ENCODE results near the gene USB1. TPM values are rescaled to one million over a fixed set of nuclear protein-coding genes. Genes with fewer than 3 reads are reported as not detected.

Gene USB1
- total and polyA plus RNA-seq, 5 donors: 24.5 to 35.3 (median 29.1) TPM

GRCh38 chr16:57985204-57986181, 15.7 kb upstream of the USB1 start:
- 15% methylated on average over 62 of the region's 62 CpGs for WGBS
- H3K27me3 ChIP-seq (ENCODE audit: control insufficient read depth, insufficient read depth): no peaks in the 10 kb centered on the region
- H3K4me3 ChIP-seq (ENCODE audit: low read length): peak overlapping the region; percentile 36
- H3K27ac ChIP-seq (ENCODE audit: low read length): no peak overlapping the region
- DNase-seq (peak in 2 of 3 donors; percentile 65 to 72), ATAC-seq (peak; percentile 62 to 70)
- no peaks in the 10 kb centered on the region for H3K9me3 ChIP-seq (ENCODE audit: control insufficient read depth, low read length)
- intact Hi-C loops (cut with DNase I): no loop called here
- H3K4me1 ChIP-seq (ENCODE audit: control insufficient read depth, insufficient read depth, low read length): no peaks in the 10 kb centered on the region

GRCh38 chr16:57986196-57986595, 15.0 kb upstream of the USB1 start:
- intact Hi-C loops (cut with DNase I): no loop called here

DNA sequence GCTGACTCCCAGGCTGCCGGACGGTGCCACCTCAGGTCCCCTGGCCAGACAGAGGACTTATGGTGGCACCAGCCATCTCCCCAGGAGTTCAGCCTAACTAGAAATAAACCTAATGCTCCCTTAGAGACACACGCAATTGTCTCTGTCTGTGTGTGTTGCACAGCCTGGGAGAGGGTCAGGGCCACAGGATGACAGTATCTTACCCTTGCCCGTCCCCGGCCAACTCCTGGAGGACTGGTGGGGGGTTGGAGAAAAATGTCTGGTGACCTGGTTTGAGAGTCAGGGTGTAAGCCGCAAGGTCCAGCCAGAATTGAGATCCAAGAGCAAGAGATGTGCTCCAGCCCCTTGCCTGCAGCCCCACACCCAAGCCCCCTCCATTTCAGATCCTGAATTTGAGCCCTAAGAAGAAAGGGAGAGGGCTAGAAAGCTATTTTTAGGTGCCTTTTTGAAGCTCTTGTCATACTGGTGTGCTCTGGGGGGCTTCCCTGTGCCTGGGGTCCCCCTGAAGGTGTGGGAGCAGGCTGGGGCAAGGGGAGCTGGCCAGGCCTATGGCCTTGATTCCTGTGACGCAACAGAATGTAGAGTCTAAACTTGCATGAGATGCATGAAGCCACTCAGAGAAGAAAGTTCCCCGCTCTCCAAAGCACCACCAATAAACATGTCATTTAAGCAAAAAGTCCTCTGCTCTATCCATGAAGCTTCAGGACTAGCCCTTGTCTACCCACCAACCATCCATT, 13.6 kb upstream of the USB1 start:
- WGBS: 98% methylated on average over 8 of the region's 8 CpGs
- no peak for ATAC-seq

More at GRCh38 chr16:57986196-57986595, 15.0 kb upstream of the USB1 start:
- no peak for ATAC-seq
- H3K4me3 ChIP-seq (ENCODE audit: low read length): no peak overlapping the region
- H3K9me3 ChIP-seq (ENCODE audit: control insufficient read depth, low read length): no peaks in the 10 kb centered on the region
- 67% methylated on average over 9 of the region's 9 CpGs for WGBS
- H3K4me1 ChIP-seq (ENCODE audit: control insufficient read depth, insufficient read depth, low read length): no peaks in the 10 kb centered on the region
- no peak for DNase-seq
- no peaks in the 10 kb centered on the region for H3K27me3 ChIP-seq (ENCODE audit: control insufficient read depth, insufficient read depth)
- H3K27ac ChIP-seq (ENCODE audit: low read length): no peak overlapping the region

DNA sequence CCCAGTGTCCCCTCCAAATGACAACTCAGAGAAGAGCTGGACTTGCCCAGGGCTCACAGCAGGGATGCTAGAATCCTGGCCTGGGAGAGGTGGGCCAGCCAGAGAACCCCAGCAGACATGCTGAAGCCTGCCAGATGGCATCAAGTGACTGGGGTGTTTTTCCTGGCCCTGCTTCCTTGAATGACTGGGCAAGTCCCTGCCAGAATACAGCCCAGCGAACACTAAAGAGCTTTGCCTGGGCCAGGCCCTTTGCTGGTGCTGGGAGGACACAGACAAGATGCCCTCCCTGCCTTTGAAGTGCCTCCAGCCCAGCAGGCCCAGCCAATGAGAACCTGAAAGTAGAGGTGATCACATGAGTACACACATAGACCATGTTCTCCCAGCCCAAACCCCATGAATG, 12.3 kb upstream of the USB1 start:
- Histone ChIP-seq H3K27me3 (ENCODE audit: control insufficient read depth, insufficient read depth) (no peaks in the 10 kb centered on the region), H3K4me1 (ENCODE audit: control insufficient read depth, insufficient read depth, low read length) (no peaks in the 10 kb centered on the region), H3K27ac (ENCODE audit: low read length) (peak overlapping the region; percentile 32), H3K9me3 (ENCODE audit: control insufficient read depth, low read length) (no peaks in the 10 kb centered on the region), H3K4me3 (ENCODE audit: low read length) (no peak overlapping the region)
- ATAC-seq (peak in 1 of 2 donors; percentile 36), DNase-seq (peak in 2 of 3 donors; percentile 55 to 76)
- intact Hi-C loops (cut with DNase I): no loop called here
- 48% methylated on average over 1 of the region's 1 CpG for WGBS

More for the DNA sequence above, 13.6 kb upstream of the USB1 start:
- no peaks in the 10 kb centered on the region for H3K9me3 ChIP-seq (ENCODE audit: control insufficient read depth, low read length)
- peak in 1 of 3 donors; percentile 23 for DNase-seq
- intact Hi-C loops (cut with DNase I): no loop called here
- no peak overlapping the region for H3K27ac ChIP-seq (ENCODE audit: low read length)
- H3K27me3 ChIP-seq (ENCODE audit: control insufficient read depth, insufficient read depth): no peaks in the 10 kb centered on the region
- no peaks in the 10 kb centered on the region for H3K4me1 ChIP-seq (ENCODE audit: control insufficient read depth, insufficient read depth, low read length)
- no peak overlapping the region for H3K4me3 ChIP-seq (ENCODE audit: low read length)

- intact Hi-C loops (cut with DNase I): loop anchor here in 2 of 4 donors (10.0 kb wide), 2 partner anchors 237 to 337 kb away; no protein-coding TSS in a partner anchor
- DNase-seq (no peak), ATAC-seq (no peak)
- no peaks in the 10 kb centered on the region for H3K9me3 ChIP-seq (ENCODE audit: control insufficient read depth, low read length)
- WGBS: 88% methylated on average over 11 of the region's 11 CpGs
- H3K4me1 ChIP-seq (ENCODE audit: control insufficient read depth, insufficient read depth, low read length): no peaks in the 10 kb centered on the region
- no peaks in the 10 kb centered on the region for H3K27me3 ChIP-seq (ENCODE audit: control insufficient read depth, insufficient read depth)
- H3K4me3 ChIP-seq (ENCODE audit: low read length): no peak overlapping the region
- H3K27ac ChIP-seq (ENCODE audit: low read length): no peak overlapping the region
Measured at GRCh38 chr16:57991551-57992059, 9.6 kb upstream of the USB1 start.

DNA sequence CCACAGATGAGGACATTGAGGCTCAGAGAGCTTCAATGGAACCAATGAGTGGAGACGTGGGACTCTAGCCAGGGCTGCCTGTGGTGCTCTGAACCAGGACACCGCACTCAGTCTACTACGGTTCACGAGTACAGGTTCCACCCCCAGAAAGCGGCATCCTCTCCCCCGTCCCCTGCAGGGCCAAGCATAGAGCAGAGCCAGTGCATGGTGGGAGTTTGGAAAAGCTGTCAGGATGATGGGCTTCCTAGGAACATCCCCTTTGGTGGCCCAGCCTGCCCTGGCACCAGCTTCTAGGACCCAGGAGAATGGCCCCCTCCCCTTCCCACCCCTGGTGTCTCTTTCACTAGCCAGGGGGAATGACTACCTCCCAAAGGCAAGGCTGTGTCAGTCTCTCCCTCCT, 9.1 kb upstream of the USB1 start:
- no peaks in the 10 kb centered on the region for H3K4me1 ChIP-seq (ENCODE audit: control insufficient read depth, insufficient read depth, low read length)
- intact Hi-C loops (cut with DNase I): loop anchor here in 2 of 4 donors (10.0 kb wide), 2 partner anchors 237 to 337 kb away; no protein-coding TSS in a partner anchor
- 91% methylated on average over 6 of the region's 6 CpGs for WGBS
- H3K9me3 ChIP-seq (ENCODE audit: control insufficient read depth, low read length): no peaks in the 10 kb centered on the region
- DNase-seq (no peak), ATAC-seq (no peak)
- H3K4me3 ChIP-seq (ENCODE audit: low read length): no peak overlapping the region
- H3K27me3 ChIP-seq (ENCODE audit: control insufficient read depth, insufficient read depth): no peaks in the 10 kb centered on the region
- H3K27ac ChIP-seq (ENCODE audit: low read length): no peak overlapping the region

GRCh38 chr16:57993438-57993837, 7.8 kb upstream of the USB1 start:
- no peak for ATAC-seq
- Histone ChIP-seq H3K27me3 (ENCODE audit: control insufficient read depth, insufficient read depth) (no peaks in the 10 kb centered on the region), H3K27ac (ENCODE audit: low read length) (no peak overlapping the region), H3K4me3 (ENCODE audit: low read length) (no peak overlapping the region), H3K4me1 (ENCODE audit: control insufficient read depth, insufficient read depth, low read length) (no peaks in the 10 kb centered on the region), H3K9me3 (ENCODE audit: control insufficient read depth, low read length) (no peaks in the 10 kb centered on the region)
- intact Hi-C loops (cut with DNase I): loop anchor here in 2 of 4 donors (10.0 kb wide), 2 partner anchors 239 to 339 kb away; no protein-coding TSS in a partner anchor
- 75% methylated on average over 8 of the region's 8 CpGs for WGBS
- no peak for DNase-seq

DNA sequence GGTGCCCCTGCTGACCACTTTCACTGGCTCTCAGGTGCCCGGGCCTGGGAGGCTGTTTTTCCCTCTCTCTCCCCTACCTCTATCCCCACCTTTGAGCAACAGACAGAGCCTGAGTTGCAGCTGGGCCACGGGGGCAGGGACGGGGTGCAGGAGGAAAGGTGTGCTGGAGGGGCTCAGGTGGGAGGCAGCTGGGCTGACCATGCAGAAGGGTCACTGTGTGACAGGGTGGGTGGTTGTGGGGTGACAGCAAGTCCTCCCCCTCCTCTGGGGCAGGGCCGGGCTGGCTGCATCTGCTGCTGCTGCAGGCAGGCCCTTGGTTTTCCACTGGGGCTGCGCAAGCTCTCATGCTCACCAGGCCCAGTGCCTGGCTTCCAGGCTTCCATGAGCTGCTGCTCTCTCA, 7.3 kb upstream of the USB1 start:
- Histone ChIP-seq H3K9me3 (ENCODE audit: control insufficient read depth, low read length) (no peaks in the 10 kb centered on the region), H3K27ac (ENCODE audit: low read length) (no peak overlapping the region), H3K4me1 (ENCODE audit: control insufficient read depth, insufficient read depth, low read length) (no peaks in the 10 kb centered on the region), H3K27me3 (ENCODE audit: control insufficient read depth, insufficient read depth) (no peaks in the 10 kb centered on the region), H3K4me3 (ENCODE audit: low read length) (no peak overlapping the region)
- ATAC-seq: no peak
- intact Hi-C loops (cut with DNase I): loop anchor here in 2 of 4 donors (10.0 kb wide), 2 partner anchors 239 to 339 kb away; no protein-coding TSS in a partner anchor
- no peak for DNase-seq
- 88% methylated on average over 5 of the region's 5 CpGs for WGBS

GRCh38 chr16:57994361-57994760, 6.8 kb upstream of the USB1 start:
- H3K9me3 ChIP-seq (ENCODE audit: control insufficient read depth, low read length): no peaks in the 10 kb centered on the region
- no peaks in the 10 kb centered on the region for H3K4me1 ChIP-seq (ENCODE audit: control insufficient read depth, insufficient read depth, low read length)
- no peak overlapping the region for H3K27ac ChIP-seq (ENCODE audit: low read length)
- H3K27me3 ChIP-seq (ENCODE audit: control insufficient read depth, insufficient read depth): no peaks in the 10 kb centered on the region
- ATAC-seq (no peak), DNase-seq (no peak)
- intact Hi-C loops (cut with DNase I): loop anchor here in 2 of 4 donors (10.0 kb wide), 2 partner anchors 240 to 340 kb away; no protein-coding TSS in a partner anchor
- H3K4me3 ChIP-seq (ENCODE audit: low read length): no peak overlapping the region
- WGBS: 90% methylated on average over 4 of the region's 4 CpGs

DNA sequence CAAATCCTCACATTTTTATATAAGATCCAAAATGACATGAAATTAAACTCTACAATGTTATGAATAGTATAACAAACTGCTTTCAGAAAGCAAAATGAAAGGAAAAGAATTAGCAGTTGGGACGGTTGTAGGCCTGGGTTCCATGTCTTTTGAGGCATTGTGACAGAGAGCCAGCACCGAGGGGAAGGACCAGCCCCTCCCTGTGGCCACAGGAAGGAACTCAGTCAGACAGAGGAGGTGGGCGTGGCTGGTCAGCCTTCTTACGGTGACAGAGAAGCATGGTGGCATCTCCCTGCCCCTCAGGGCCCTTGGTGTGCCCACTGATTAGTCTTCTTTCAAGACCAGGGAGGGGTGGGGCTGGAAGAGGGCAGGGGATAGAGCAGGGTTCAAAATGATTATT, 6.4 kb upstream of the USB1 start:
- no peaks in the 10 kb centered on the region for H3K4me1 ChIP-seq (ENCODE audit: control insufficient read depth, insufficient read depth, low read length)
- WGBS: 18% methylated on average over 4 of the region's 4 CpGs
- no peaks in the 10 kb centered on the region for H3K9me3 ChIP-seq (ENCODE audit: control insufficient read depth, low read length)
- intact Hi-C loops (cut with DNase I): loop anchor here in 2 of 4 donors (10.0 kb wide), 2 partner anchors 240 to 340 kb away; no protein-coding TSS in a partner anchor
- peak; percentile 42 to 50 for ATAC-seq
- H3K27me3 ChIP-seq (ENCODE audit: control insufficient read depth, insufficient read depth): no peaks in the 10 kb centered on the region
- H3K4me3 ChIP-seq (ENCODE audit: low read length): no peak overlapping the region
- peak; percentile 68 to 85 (median 80) for DNase-seq
- no peak overlapping the region for H3K27ac ChIP-seq (ENCODE audit: low read length)
